HG03378 (cell line): ENCODE results near the gene KRTAP12-2.
"Not testable (repeated sequence)": the region's sequence is repeated elsewhere in the genome, so short reads cannot be mapped to it uniquely, and the experiment has no call there.

Experiments
- ATAC-seq: cut with Tn5 transposase; IDR thresholded peaks from one replicate; pipeline ENCODE4 v1.9.1; 2021; ENCODE audit warnings: mild to moderate bottlenecking, moderate library complexity; ENCODE audit not compliant: unreplicated experiment

The KRTAP12-2 gene

GRCh38 chr21:44702973-44703730, 36.4 kb upstream of the KRTAP12-2 start:
- no peak for ATAC-seq

GRCh38 chr21:44702111-44702972, 35.6 kb upstream of the KRTAP12-2 start:
- no peak for ATAC-seq

- ATAC-seq = no peak
These were observed 34.8 kb upstream of the KRTAP12-2 start for GRCh38 chr21:44701541-44701940.

- ATAC-seq = no peak
These were observed 34.3 kb upstream of the KRTAP12-2 start for GRCh38 chr21:44701023-44701400.

GRCh38 chr21:44700101-44701022, 33.6 kb upstream of the KRTAP12-2 start:
- ATAC-seq = no peak

GRCh38 chr21:44699502-44700001, 32.8 kb upstream of the KRTAP12-2 start:
- no peak for ATAC-seq

GRCh38 chr21:44697811-44698734, 31.3 kb upstream of the KRTAP12-2 start:
- ATAC-seq = no peak

- not testable (repeated sequence) for ATAC-seq
These were observed 30.6 kb upstream of the KRTAP12-2 start, which contains the start of gene KRTAP10-12 for GRCh38 chr21:44697172-44697810. KRTAP10-12 (plus strand) TSS chr21:44697172; CDS start chr21:44697202, 30 bp downstream.

GRCh38 chr21:44696572-44696971, 29.8 kb upstream of the KRTAP12-2 start:
- ATAC-seq = no peak

GRCh38 chr21:44695641-44696040, 28.9 kb upstream of the KRTAP12-2 start:
- ATAC-seq = no peak

- no peak for ATAC-seq
These were observed 28.5 kb upstream of the KRTAP12-2 start for GRCh38 chr21:44695184-44695583.

GRCh38 chr21:44694776-44695175, 28.0 kb upstream of the KRTAP12-2 start:
- ATAC-seq = no peak

- no peak for ATAC-seq
These were observed 26.2 kb upstream of the KRTAP12-2 start for GRCh38 chr21:44692798-44693512.

- ATAC-seq = no peak
These were observed 25.0 kb upstream of the KRTAP12-2 start for GRCh38 chr21:44691686-44692085.

GRCh38 chr21:44689740-44690139, 23.0 kb upstream of the KRTAP12-2 start:
- not testable (repeated sequence) for ATAC-seq

GRCh38 chr21:44687671-44688070, 20.9 kb upstream of the KRTAP12-2 start:
- ATAC-seq = no peak

- ATAC-seq = no peak
These were observed 20.3 kb upstream of the KRTAP12-2 start for GRCh38 chr21:44686843-44687561.
